ENCODE results near the gene CREBBP. TPM values are rescaled to one million over a fixed set of nuclear protein-coding genes. Genes with fewer than 3 reads are reported as not detected.

CREBBP gene
- total RNA-seq, 1 experiment from 2014 or later, result 79.1 TPM

GRCh38 chr16:3698941-3699340 is 181.6 kb downstream of the CREBBP start:
- TF ChIP-seq CTCF (conservative IDR thresholded peaks at IDR 0.05), result no peak
- no CpG with 5 or more reads among the region's 4 CpGs for WGBS (ENCODE audit: extremely low coverage, insufficient read length, low lambda C conversion rate)
- H3K79me2 ChIP-seq (ENCODE audit: insufficient read depth, low read length), result peaks cover 5% of the 10 kb centered on the region; the same call in 1 of the 2 replicates
- no peak overlapping the region for H2BK15ac ChIP-seq (ENCODE audit: low read depth, low read length)
- no peaks in the 10 kb centered on the region for H3K9me3 ChIP-seq (ENCODE audit: control insufficient read depth, low read depth, low read length)
- no peak overlapping the region for H2BK5ac ChIP-seq (ENCODE audit: insufficient read length, low read length)
- H3K23me2 ChIP-seq (ENCODE audit: insufficient read length, low read depth, low read length, poor library complexity, severe bottlenecking), result no peaks in the 10 kb centered on the region
- H2BK12ac ChIP-seq (ENCODE audit: insufficient read length, low read depth, low read length), result no peak overlapping the region
- H3K79me1 ChIP-seq (ENCODE audit: insufficient read depth, low read depth, low read length, poor library complexity, severe bottlenecking), result peaks cover 3% of the 10 kb centered on the region
- no peak overlapping the region for H3K4me3 Mint-ChIP-seq
- H3K27me3 Mint-ChIP-seq (ENCODE audit: low read depth), result no peaks in the 10 kb centered on the region
- no peak overlapping the region for H3K18ac ChIP-seq (ENCODE audit: insufficient read length, low read depth, low read length)
- no peak overlapping the region for H2BK20ac ChIP-seq (ENCODE audit: low read depth, low read length, poor library complexity, severe bottlenecking)
- H4K20me1 ChIP-seq (ENCODE audit: control insufficient read depth, insufficient read depth, insufficient read length), result no peaks in the 10 kb centered on the region
- H4K5ac ChIP-seq (ENCODE audit: insufficient read length, low read depth, low read length), result no peak overlapping the region
- H3T11ph ChIP-seq (ENCODE audit: low read length), result no peak overlapping the region
- H3K4ac ChIP-seq (ENCODE audit: low read depth, low read length), result no peak overlapping the region
- no peaks in the 10 kb centered on the region for H3K4me1 ChIP-seq (ENCODE audit: insufficient read depth, low read length)
- H3K27ac Mint-ChIP-seq, result peak overlapping the region in 1 of 3 experiments; percentile 23; a peak in 1 of 7 replicates
- H2AK5ac ChIP-seq (ENCODE audit: insufficient read length, low read length), result no peak overlapping the region
- H2BK120ac ChIP-seq (ENCODE audit: low read depth, low read length, poor library complexity, severe bottlenecking), result no peak overlapping the region
- no peak overlapping the region for H3K4me2 ChIP-seq (ENCODE audit: insufficient read depth, insufficient read length, low read length)
- no peak overlapping the region for H3K56ac ChIP-seq (ENCODE audit: insufficient read length, low read depth, low read length)
- H3K36me3 Mint-ChIP-seq (ENCODE audit: insufficient read depth in 1 of 3, low read depth in 3 of 3), result peaks cover 13 to 28% (median 27%) of the 10 kb centered on the region in 3 experiments; a peak in 6 of 7 replicates
- no peak overlapping the region for H4K8ac ChIP-seq (replicated peaks; ENCODE audit: insufficient read length, low read depth, low read length)
- H3K27me3 ChIP-seq (ENCODE audit: insufficient read depth, low read length), result no peaks in the 10 kb centered on the region
- no peak overlapping the region for H3K9ac ChIP-seq (ENCODE audit: extremely low read depth, insufficient read length, low read length)
- no peak for DNase-seq
- H3K9me3 Mint-ChIP-seq, result no peaks in the 10 kb centered on the region
- H4K91ac ChIP-seq (ENCODE audit: insufficient read length, low read depth, low read length), result no peak overlapping the region
- H3K27ac ChIP-seq (ENCODE audit: insufficient read length, low read depth, low read length), result no peak overlapping the region
- no peak overlapping the region for H2AFZ ChIP-seq (ENCODE audit: low read length)
- no peak overlapping the region for H3K23ac ChIP-seq (ENCODE audit: insufficient read length, low read depth, low read length)
- no peak overlapping the region for H3K14ac ChIP-seq (ENCODE audit: insufficient read depth, low read length)
- H3K4me1 Mint-ChIP-seq, result peaks cover 3 to 8% of the 10 kb centered on the region in 2 experiments; a peak in 2 of 4 replicates

Measured in H9 (cell line).